Smooth muscle cell (in vitro differentiated cells): ENCODE results near the gene OLA1. TPM values are rescaled to one million over a fixed set of nuclear protein-coding genes. Genes with fewer than 3 reads are reported as not detected.

Source experiments
- DNase-seq: peaks from one replicate; lab custom pipeline; 2025; ENCODE audit not compliant: unreplicated experiment; lab: John Stamatoyannopoulos, UW
- H2AFZ ChIP-seq: fragments of 200-600 bp; sonication (generic); 2 replicates; pipeline ENCODE4 v1.6.0; 2016; ENCODE audit warnings: antibody characterized with exemption, low read depth, mild to moderate bottlenecking
- H3F3A ChIP-seq: fragments of 200-600 bp; sonication (generic); 2 replicates; pipeline ENCODE4 v1.6.0; 2017; ENCODE audit warnings: antibody characterized with exemption, low read depth
- H3K27ac ChIP-seq: fragments of 200-600 bp; sonication (generic); 2 replicates; pipeline ENCODE4 v1.5.1; 2016; ENCODE audit warnings: low read depth, mild to moderate bottlenecking
- H3K27me3 ChIP-seq: fragments of 200-600 bp; sonication (generic); 2 replicates; pipeline ENCODE4 v1.6.1; 2016; ENCODE audit warnings: low read depth, mild to moderate bottlenecking
- H3K36me3 ChIP-seq: fragments of 200-600 bp; sonication (generic); 2 replicates; pipeline ENCODE4 v1.5.1; 2016; ENCODE audit warnings: low read depth
- H3K4me1 ChIP-seq: fragments of 200-600 bp; sonication (generic); 2 replicates; pipeline ENCODE4 v1.5.1; 2016; ENCODE audit warnings: low read depth
- H3K4me2 ChIP-seq: fragments of 200-600 bp; sonication (generic); 2 replicates; pipeline ENCODE4 v1.6.0; 2016; ENCODE audit warnings: mild to moderate bottlenecking
- H3K4me3 ChIP-seq: fragments of 200-600 bp; sonication (generic); 2 replicates; pipeline ENCODE4 v1.5.1; 2016; ENCODE audit warnings: mild to moderate bottlenecking
- H3K79me2 ChIP-seq: fragments of 200-600 bp; sonication (generic); 2 replicates; pipeline ENCODE4 v1.6.0; 2016; ENCODE audit warnings: low read depth, mild to moderate bottlenecking
- H3K9ac ChIP-seq: fragments of 200-600 bp; sonication (generic); 2 replicates; pipeline ENCODE4 v1.6.0; 2016; ENCODE audit warnings: low read depth
- H3K9me3 ChIP-seq: fragments of 200-600 bp; sonication (generic); replicated peaks from 2 replicates; pipeline ENCODE4 v1.5.1; 2016; ENCODE audit warnings: low read depth
- H4K20me1 ChIP-seq: fragments of 200-600 bp; sonication (generic); 2 replicates; pipeline ENCODE4 v1.6.0; 2016; ENCODE audit warnings: low read depth
- CTCF ChIP-seq: fragments of 200-600 bp; sonication (generic); IDR thresholded peaks from 2 replicates; pipeline ENCODE4 v1.5.1; 2017; ENCODE audit warnings: borderline replicate concordance, mild to moderate bottlenecking, antibody characterized with exemption; ENCODE audit not compliant: insufficient read depth, poor library complexity, severe bottlenecking
- WGBS: methylation state at CpG from one replicate; pipeline ENCODE4 v1.1.7; 2016; ENCODE audit warnings: low lambda C conversion rate; 5-methylcytosine and 5-hydroxymethylcytosine counted together
- polyA plus RNA-seq: library from polyadenylated mRNA; unstranded; fragments of >200 nt; fragmentation: Nextera tagmentation; extraction: Ambion mirVana; gene quantifications from 2 replicates; pipeline ENCODE4 v1.2.1, GENCODE V29; 2016
- total RNA-seq: library from RNA; depleted of rRNA; stranded (reverse); fragments of >200 nt; gene quantifications from 2 replicates; pipeline ENCODE4 v1.2.3, GENCODE V29; 2014

OLA1 gene
- total and polyA plus RNA-seq, 2 experiments from 2014 or later = 59.6 to 76.0 TPM

GRCh38 chr2:174266288-174266687 is 18.0 kb upstream of the OLA1 start:
- Histone ChIP-seq H2AFZ (no peak overlapping the region), H3K4me1 (peaks cover 13% of the 10 kb centered on the region), H4K20me1 (no peaks in the 10 kb centered on the region), H3K27me3 (no peaks in the 10 kb centered on the region), H3K9me3 (no peaks in the 10 kb centered on the region), H3K4me3 (no peak overlapping the region), H3K36me3 (no peaks in the 10 kb centered on the region), H3F3A (no peaks in the 10 kb centered on the region), H3K27ac (no peak overlapping the region), H3K79me2 (no peaks in the 10 kb centered on the region), H3K9ac (no peak overlapping the region), H3K4me2 (no peak overlapping the region)
- 90% methylated on average over 5 of the region's 5 CpGs for WGBS
- DNase-seq = no peak
- TF ChIP-seq CTCF = no peak

DNA sequence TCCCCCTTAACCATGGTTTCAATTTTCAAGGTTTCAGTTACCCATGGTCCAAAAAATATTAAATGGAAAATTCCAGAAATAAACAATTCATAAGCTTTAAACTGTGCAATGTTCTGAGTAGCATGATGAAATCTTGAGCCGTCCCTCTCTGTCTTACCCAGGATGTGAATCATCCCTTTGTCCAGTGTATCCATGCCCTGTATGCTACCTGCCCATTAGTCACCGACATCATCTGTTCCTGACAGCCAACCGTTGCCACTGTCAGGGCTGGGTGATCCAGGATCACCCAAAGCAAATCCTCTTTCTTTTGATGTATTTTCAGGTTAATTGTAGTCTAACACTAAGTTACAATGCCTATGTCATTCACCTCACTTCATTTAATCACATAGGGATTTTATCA is 15.7 kb upstream of the OLA1 start:
- TF ChIP-seq CTCF = no peak
- Histone ChIP-seq H3K4me2 (peak overlapping the region; percentile 26), H3K4me3 (no peak overlapping the region), H2AFZ (peak overlapping the region; percentile 1), H3K9ac (no peak overlapping the region), H4K20me1 (no peaks in the 10 kb centered on the region), H3K36me3 (no peaks in the 10 kb centered on the region), H3K27me3 (no peaks in the 10 kb centered on the region), H3F3A (no peaks in the 10 kb centered on the region), H3K79me2 (no peaks in the 10 kb centered on the region), H3K9me3 (no peaks in the 10 kb centered on the region), H3K27ac (peak overlapping the region; percentile 66), H3K4me1 (peaks cover 13% of the 10 kb centered on the region)
- WGBS = 46% methylated on average over 3 of the region's 3 CpGs
- no peak for DNase-seq

GRCh38 chr2:174259981-174260380 is 11.6 kb upstream of the OLA1 start:
- no peaks in the 10 kb centered on the region for H3K79me2 ChIP-seq
- 31% methylated on average over 1 of the region's 1 CpG for WGBS
- H4K20me1 ChIP-seq = no peaks in the 10 kb centered on the region

More at GRCh38 chr2:174259981-174260380, 11.6 kb upstream of the OLA1 start:
- Histone ChIP-seq H3K9ac (no peak overlapping the region), H3K27ac (no peak overlapping the region), H3K4me2 (no peak overlapping the region), H3K4me3 (no peak overlapping the region), H3K36me3 (no peaks in the 10 kb centered on the region), H3K4me1 (peaks cover 4% of the 10 kb centered on the region), H3K27me3 (no peaks in the 10 kb centered on the region), H3F3A (no peaks in the 10 kb centered on the region), H2AFZ (no peak overlapping the region), H3K9me3 (no peaks in the 10 kb centered on the region)
- TF ChIP-seq CTCF = no peak
- DNase-seq = no peak
